Common myeloid progenitor, CD34-positive (primary cell): Measurements from ENCODE around the gene IL20RB.

ENCODE experiments used
- CTCF ChIA-PET: fragments of 350-600 bp; sonication (Branson Sonifier 250); formaldehyde crosslinking; loops from one replicate; lab custom pipeline; 2021; ENCODE audit warnings: antibody characterized with exemption; lab: Charles Lee
- POLR2A ChIA-PET: fragments of 350-600 bp; sonication (Branson Sonifier 250); formaldehyde crosslinking; loops from one replicate; lab custom pipeline; 2021; ENCODE audit warnings: antibody characterized with exemption; lab: Charles Lee
- DNase-seq, 3 donors: peaks; one replicate each; pipeline versions ENCODE4 v3.0.0 to v3.0.0-alpha.2; 2013
- H3K27ac ChIP-seq, 2 experiments: 1 replicate in 1 of 2; 2 replicates in 1 of 2; pipeline ENCODE4 v1.7.0; 2013; ENCODE audit warnings: inconsistent platforms in 2 of 2, low read length in 2 of 2, mild to moderate bottlenecking in 2 of 2, low read depth in 1 of 2, moderate library complexity in 1 of 2; ENCODE audit not compliant: severe bottlenecking in 2 of 2, insufficient read depth in 1 of 2, poor library complexity in 1 of 2
- H3K27me3 ChIP-seq, 5 experiments: replicated peaks in 2 of 5; 1 replicate in 3 of 5; 2 replicates in 2 of 5; pipeline versions ENCODE4 v1.6.1 to v1.7.0; 2013; ENCODE audit warnings: low read length in 4 of 5, mild to moderate bottlenecking in 2 of 5, moderate library complexity in 2 of 5, inconsistent platforms in 1 of 5; ENCODE audit not compliant: insufficient read depth in 5 of 5, control insufficient read depth in 4 of 5
- H3K36me3 ChIP-seq, 4 experiments: 1 replicate in 2 of 4; 2 replicates in 2 of 4; pipeline versions ENCODE4 v1.6.1 to v1.7.0; 2013; ENCODE audit warnings: low read length in 3 of 4, control low read depth in 1 of 4, mild to moderate bottlenecking in 1 of 4; ENCODE audit not compliant: control insufficient read depth in 4 of 4, insufficient read depth in 4 of 4
- H3K4me1 ChIP-seq, 4 experiments: 1 replicate in 3 of 4; 2 replicates in 1 of 4; pipeline versions ENCODE4 v1.6.1 to v1.7.1; 2013; ENCODE audit warnings: low read length in 3 of 4, mild to moderate bottlenecking in 3 of 4, control low read depth in 1 of 4, inconsistent platforms in 1 of 4, moderate library complexity in 1 of 4; ENCODE audit not compliant: control insufficient read depth in 4 of 4, insufficient read depth in 4 of 4; ENCODE audit errors: control extremely low read depth in 1 of 4
- H3K4me3 ChIP-seq, 7 experiments: 1 replicate in 4 of 7; 2 replicates in 3 of 7; pipeline versions ENCODE4 v1.5.1 to v1.7.0; 2013; ENCODE audit warnings: mild to moderate bottlenecking in 7 of 7, low read length in 6 of 7, moderate library complexity in 6 of 7, inconsistent platforms in 2 of 7, low read depth in 2 of 7, control low read depth in 1 of 7; ENCODE audit not compliant: insufficient read depth in 4 of 7, control insufficient read depth in 1 of 7; ENCODE audit errors: extremely low read depth in 1 of 7
- H3K9me3 ChIP-seq, 5 experiments: 1 replicate in 4 of 5; 2 replicates in 1 of 5; pipeline versions ENCODE4 v1.6.1 to v1.7.1; 2013; ENCODE audit warnings: low read length in 4 of 5, mild to moderate bottlenecking in 2 of 5, inconsistent platforms in 1 of 5, low read depth in 1 of 5, moderate library complexity in 1 of 5; ENCODE audit not compliant: control insufficient read depth in 4 of 5, insufficient read depth in 2 of 5; ENCODE audit errors: control extremely low read depth in 1 of 5
- WGBS: methylation state at CpG from one replicate; pipeline ENCODE4 v1.1.5; 2013; ENCODE audit not compliant: insufficient coverage; 5-methylcytosine and 5-hydroxymethylcytosine counted together

The IL20RB gene

DNA sequence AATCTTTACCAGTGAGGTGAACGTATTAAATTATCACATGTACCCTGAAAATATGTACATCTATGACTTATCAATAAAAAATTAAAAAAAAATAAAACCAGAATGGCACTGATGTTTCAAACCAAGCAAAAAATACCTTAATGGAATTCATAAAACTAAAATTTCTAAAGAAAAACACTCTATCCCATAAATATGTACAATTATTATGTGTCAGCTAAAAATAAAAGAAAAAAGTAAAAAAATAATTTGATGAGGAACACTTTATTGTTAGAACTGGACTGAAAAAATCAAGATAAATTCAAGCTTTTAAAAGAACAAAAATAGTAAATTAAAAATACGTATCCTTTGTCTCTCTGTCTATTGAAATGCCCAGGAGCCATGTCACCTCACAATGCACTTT, 63.1 kb downstream of the IL20RB start:
- POLR2A ChIA-PET, result interaction anchor here (0.6 kb wide), 1 partner anchor 354 kb away, joined by 3 read pairs; no protein-coding TSS in a partner anchor
- H3K36me3 ChIP-seq, result no peaks in the 10 kb centered on the region
- peaks cover 0 to 9% (median 0%) of the 10 kb centered on the region in 4 experiments for H3K4me1 ChIP-seq
- no peaks in the 10 kb centered on the region for H3K9me3 ChIP-seq
- 100% methylated on average over 1 of the region's 2 CpGs for WGBS
- CTCF ChIA-PET, result interaction anchor here (1.1 to 3.3 kb wide), 2 partner anchors 11 to 202 kb away, joined by 3 to 12 read pairs; partner anchors contain the start of gene SLC35G2
- H3K27ac ChIP-seq, result no peak overlapping the region
- H3K27me3 ChIP-seq, result peaks cover 0 to 1% (median 0%) of the 10 kb centered on the region in 5 experiments
- DNase-seq, result no peak
- no peak overlapping the region for H3K4me3 ChIP-seq

DNA sequence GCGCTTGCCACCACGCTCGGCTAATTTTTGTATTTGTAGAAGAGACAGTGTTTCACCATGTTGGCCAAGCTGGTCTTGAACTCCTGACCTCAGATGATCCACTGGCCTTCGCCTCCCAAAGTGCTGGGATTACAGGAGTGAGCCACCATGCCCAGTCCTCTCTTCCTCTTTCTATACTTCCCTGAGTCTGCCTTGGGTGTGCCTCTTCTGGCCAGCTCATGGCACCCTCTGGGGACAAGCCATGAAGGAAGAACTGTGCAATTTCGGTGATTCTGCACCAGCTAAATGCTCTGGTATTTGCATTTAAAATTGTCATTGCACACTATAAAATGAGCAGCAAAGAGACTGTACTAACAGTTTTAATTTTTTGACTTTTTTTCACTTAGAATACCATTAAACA, 66.6 kb downstream of the IL20RB start:
- CTCF ChIA-PET, result interaction anchor here (0.5 to 1.9 kb wide), 5 partner anchors 8 to 154 kb away, joined by 3 to 9 read pairs (median 4); no protein-coding TSS in a partner anchor
- peaks cover 0 to 9% (median 0%) of the 10 kb centered on the region in 4 experiments for H3K4me1 ChIP-seq
- no peak overlapping the region for H3K4me3 ChIP-seq
- H3K36me3 ChIP-seq, result no peaks in the 10 kb centered on the region
- peaks cover 0 to 1% (median 0%) of the 10 kb centered on the region in 5 experiments for H3K27me3 ChIP-seq
- 83% methylated on average over 1 of the region's 5 CpGs for WGBS
- POLR2A ChIA-PET, result no interaction called here
- no peak for DNase-seq
- no peak overlapping the region for H3K27ac ChIP-seq
- no peaks in the 10 kb centered on the region for H3K9me3 ChIP-seq

DNA sequence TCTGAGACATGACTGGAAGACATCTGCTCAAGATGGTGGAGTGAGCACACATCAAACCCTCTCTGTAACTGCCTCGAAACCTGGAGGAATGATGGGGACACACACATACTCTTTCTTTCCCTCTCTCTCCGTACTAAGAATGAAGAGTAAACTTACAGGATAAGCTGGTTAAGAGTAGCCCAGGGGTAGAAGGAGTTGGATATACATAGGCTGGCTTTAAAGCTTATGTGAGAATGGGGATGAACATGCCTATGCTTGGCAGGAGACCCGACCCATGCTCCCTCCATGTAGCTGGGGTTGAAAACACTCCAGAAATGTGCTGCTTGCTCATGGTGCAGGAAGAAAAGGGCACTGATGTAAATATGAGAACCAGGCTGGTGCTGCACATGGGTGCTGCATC, 68.9 kb downstream of the IL20RB start:
- Histone ChIP-seq H3K27me3 (peaks cover 0 to 8% (median 3%) of the 10 kb centered on the region in 5 experiments), H3K4me3 (no peak overlapping the region), H3K9me3 (no peaks in the 10 kb centered on the region), H3K36me3 (no peaks in the 10 kb centered on the region), H3K4me1 (peaks cover 0 to 9% (median 0%) of the 10 kb centered on the region in 4 experiments), H3K27ac (no peak overlapping the region)
- 100% methylated on average over 1 of the region's 3 CpGs for WGBS
- DNase-seq, result no peak
- CTCF ChIA-PET, result no interaction called here
- POLR2A ChIA-PET, result no interaction called here

DNA sequence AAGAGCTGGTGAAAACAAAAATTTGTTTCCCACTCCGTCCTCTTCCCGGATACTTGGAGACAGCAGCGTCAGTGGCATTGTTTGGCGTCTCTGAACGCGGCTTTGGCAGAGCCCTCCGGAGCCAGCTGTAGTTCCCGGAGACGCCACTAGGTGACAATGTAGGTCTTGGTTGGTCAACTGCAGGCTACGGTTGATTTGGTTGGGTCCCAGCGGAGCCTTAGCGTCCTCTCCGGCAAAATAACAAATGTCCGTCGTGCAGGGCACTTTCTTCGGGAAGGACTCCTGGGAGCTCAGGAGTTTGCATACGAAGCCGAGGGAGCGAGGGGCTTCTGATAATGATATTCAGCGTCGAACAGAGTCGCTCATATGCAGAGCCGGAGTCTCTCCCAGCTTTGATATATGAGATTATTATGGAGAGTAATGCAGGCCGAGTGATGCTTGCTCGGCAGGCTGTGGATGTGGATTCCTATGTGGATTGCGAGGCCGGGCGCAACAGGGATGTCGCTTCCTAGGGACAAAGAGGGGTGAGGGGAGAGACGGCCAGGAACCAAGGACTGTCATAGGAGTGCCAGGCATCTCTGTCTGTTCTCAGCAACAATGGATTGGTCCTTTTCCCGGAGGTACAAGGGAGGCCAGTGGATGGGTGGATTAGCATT, 74.8 kb downstream of the IL20RB start:
- Histone ChIP-seq H3K9me3 (no peaks in the 10 kb centered on the region), H3K4me1 (peaks cover 0 to 9% (median 5%) of the 10 kb centered on the region in 4 experiments), H3K4me3 (peak overlapping the region in 6 of 7 experiments; percentile 28 to 80 (median 59)), H3K36me3 (no peaks in the 10 kb centered on the region), H3K27me3 (peaks cover 0 to 17% (median 6%) of the 10 kb centered on the region in 5 experiments), H3K27ac (no peak overlapping the region)
- ChIA-PET POLR2A (no interaction called here), CTCF (interaction anchor here (0.6 to 3.2 kb wide), 17 partner anchors 8 to 962 kb away, joined by 3 to 13 read pairs (median 4); partner anchors contain the start of gene NCK1)
- DNase-seq, result peak; percentile 58 to 79 (median 73)
- WGBS, result 4% methylated on average over 29 of the region's 31 CpGs

DNA sequence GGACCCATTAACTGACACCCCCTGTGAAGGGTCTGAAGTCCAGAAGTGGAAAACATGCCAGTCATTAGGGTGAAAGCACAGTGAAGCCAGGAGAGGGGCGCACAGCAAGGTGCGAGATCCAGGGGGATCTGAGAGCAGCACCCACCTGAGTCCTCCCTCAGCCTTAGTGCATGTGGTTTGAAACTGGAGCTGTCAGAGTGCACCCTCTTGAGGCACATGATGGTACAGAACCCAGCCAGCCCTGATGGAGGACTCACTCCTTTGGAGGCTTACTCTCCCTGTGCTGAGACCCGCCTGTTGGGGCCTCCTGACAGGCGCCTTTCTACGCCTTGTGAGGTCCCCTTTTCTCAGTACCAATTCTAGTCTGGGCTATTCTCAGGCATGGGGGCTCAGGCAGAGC, 77.8 kb downstream of the IL20RB start:
- 97% methylated on average over 5 of the region's 5 CpGs for WGBS
- ChIA-PET POLR2A (no interaction called here), CTCF (interaction anchor here (1.2 kb wide), 1 partner anchor 74 kb away, joined by 3 read pairs; no protein-coding TSS in a partner anchor)
- Histone ChIP-seq H3K4me1 (peaks cover 0 to 9% (median 5%) of the 10 kb centered on the region in 4 experiments), H3K9me3 (no peaks in the 10 kb centered on the region), H3K27ac (no peak overlapping the region), H3K27me3 (peaks cover 0 to 17% (median 6%) of the 10 kb centered on the region in 5 experiments), H3K36me3 (no peaks in the 10 kb centered on the region), H3K4me3 (no peak overlapping the region)
- peak; percentile 14 to 33 (median 31) for DNase-seq

DNA sequence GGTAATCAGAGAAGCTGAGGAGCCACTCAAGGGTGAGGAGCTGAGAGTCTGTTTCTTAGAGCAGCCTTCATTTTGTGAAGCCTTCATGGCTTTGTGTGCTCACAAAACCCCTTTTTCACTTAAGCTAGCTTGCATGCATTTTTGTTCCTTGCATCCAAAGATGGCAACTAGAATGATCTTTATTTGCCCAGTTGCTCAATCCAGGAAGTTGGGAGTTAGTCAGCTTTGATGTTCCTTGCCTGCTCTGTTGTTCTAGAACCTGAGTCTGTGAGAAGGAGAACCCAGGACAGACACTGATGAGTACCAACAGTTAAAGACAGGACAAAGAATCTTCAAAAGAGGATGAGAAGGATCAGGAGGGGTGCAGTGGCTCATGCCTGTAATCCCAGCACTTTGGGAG, 81.8 kb downstream of the IL20RB start:
- DNase-seq, result no peak
- H3K36me3 ChIP-seq, result no peaks in the 10 kb centered on the region
- no peaks in the 10 kb centered on the region for H3K27me3 ChIP-seq
- POLR2A ChIA-PET, result no interaction called here
- no peaks in the 10 kb centered on the region for H3K4me1 ChIP-seq
- no peaks in the 10 kb centered on the region for H3K9me3 ChIP-seq
- H3K4me3 ChIP-seq, result no peak overlapping the region
- CTCF ChIA-PET, result no interaction called here
- no peak overlapping the region for H3K27ac ChIP-seq

DNA sequence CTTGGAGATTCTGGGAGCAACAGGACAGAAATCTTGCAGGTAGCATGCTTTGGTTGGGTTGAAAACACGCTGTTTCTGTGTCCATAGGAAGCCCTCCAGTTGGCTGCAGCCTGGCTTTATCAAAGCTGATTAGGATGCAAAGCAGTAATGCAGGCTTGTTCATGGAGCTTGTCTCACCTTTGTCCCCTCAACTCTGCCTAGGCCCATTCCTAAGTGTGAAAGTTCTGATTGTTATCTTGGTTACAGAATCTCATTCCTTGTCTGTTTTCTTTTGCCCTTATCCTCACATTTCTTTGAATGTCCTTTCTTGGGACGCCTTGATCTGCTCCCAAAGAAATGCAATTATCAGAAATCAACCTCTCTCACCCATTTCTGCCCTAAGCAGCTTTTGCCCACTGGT, 83.5 kb downstream of the IL20RB start:
- WGBS, result 92% methylated on average over 1 of the region's 2 CpGs
- ChIA-PET POLR2A (no interaction called here), CTCF (interaction anchor here (1.6 kb wide), 1 partner anchor 11 kb away, joined by 4 read pairs; no protein-coding TSS in a partner anchor)
- no peak for DNase-seq
- Histone ChIP-seq H3K4me3 (no peak overlapping the region), H3K27me3 (no peaks in the 10 kb centered on the region), H3K36me3 (no peaks in the 10 kb centered on the region), H3K4me1 (no peaks in the 10 kb centered on the region), H3K9me3 (no peaks in the 10 kb centered on the region), H3K27ac (no peak overlapping the region)
